ENCODE data around the gene BCR. TPM values are rescaled to one million over a fixed set of nuclear protein-coding genes. Genes with fewer than 3 reads are reported as not detected.

Gene BCR
- total and polyA plus RNA-seq, 2 donors (not counting 1 experiment from before 2014, with no cell fraction given): 30.2 to 46.4 TPM

- no peaks in the 10 kb centered on the region for H3K36me3 ChIP-seq (replicated peaks in 1 of 2; ENCODE audit: control extremely low read depth in 1 of 2, control insufficient read depth in 1 of 2, extremely low read depth in 1 of 2, insufficient read depth in 2 of 2, low read length in 1 of 2)
- WGBS (ENCODE audit: insufficient coverage): 18% methylated on average over 60 of the region's 62 CpGs
- ChIA-PET POLR2A (interaction anchor here (0.5 to 0.9 kb wide), 6 partner anchors 36 to 1081 kb away, joined by 3 to 7 read pairs (median 3); no protein-coding TSS in a partner anchor), CTCF (interaction anchor here (0.6 to 3.2 kb wide), 18 partner anchors 8 to 261 kb away, joined by 3 to 12 read pairs (median 4); partner anchors contain the start of gene GNAZ)
- H3K79me2 ChIP-seq (ENCODE audit: control insufficient read depth, insufficient read depth, low read length): no peaks in the 10 kb centered on the region
- peak within 1 kb of the TSS; percentile 79 for H3K4me2 ChIP-seq (replicated peaks; ENCODE audit: low read depth, low read length, poor library complexity, severe bottlenecking)
- H3K4me3 Mint-ChIP-seq: peak within 1 kb of the TSS; percentile 89
- no peaks in the 10 kb centered on the region for H3K9me3 ChIP-seq (ENCODE audit: control extremely low read depth in 1 of 3, control insufficient read depth in 2 of 3, insufficient read depth in 1 of 3, low read length in 2 of 3)
- H4K20me1 ChIP-seq (ENCODE audit: control insufficient read depth, insufficient read depth, low read length, poor library complexity, severe bottlenecking): no peaks in the 10 kb centered on the region
- DNase-seq (peak; percentile 99), ATAC-seq (ENCODE audit: low read depth) (peak; percentile 60)
- peak within 1 kb of the TSS; percentile 16 to 52 (median 43) for H3K4me3 ChIP-seq (ENCODE audit: control extremely low read depth in 1 of 5, extremely low read depth in 1 of 5, insufficient read depth in 1 of 5, low read depth in 2 of 5, low read length in 4 of 5)
- intact Hi-C loops (cut with micrococcal nuclease): loop anchor here (5.0 to 10.0 kb wide), 4 partner anchors 37 to 1410 kb away; partner anchors contain the start of genes BCR, GNAZ, GUCD1 and SNRPD3
- no peaks in the 10 kb centered on the region for H3K27me3 Mint-ChIP-seq
- peaks cover 41 to 58% of the 10 kb centered on the region in 2 donors for H3K4me1 ChIP-seq (ENCODE audit: control insufficient read depth in 2 of 2, insufficient read depth in 2 of 2, low read length in 2 of 2)
- H3K9ac ChIP-seq (ENCODE audit: low read length): peak within 1 kb of the TSS; percentile 34
- peaks cover 44% of the 10 kb centered on the region for H3K4me1 Mint-ChIP-seq
- peak within 1 kb of the TSS; percentile 65 to 83 for H3K27ac ChIP-seq (ENCODE audit: low read length in 2 of 2)
- peak within 1 kb of the TSS; percentile 96 for H3K27ac Mint-ChIP-seq
- H3K9me3 Mint-ChIP-seq (ENCODE audit: insufficient read depth): no peaks in the 10 kb centered on the region
- peak within 1 kb of the TSS; percentile 67 for H2AFZ ChIP-seq (ENCODE audit: insufficient read depth, low read depth, low read length, poor library complexity, severe bottlenecking)
- H3K27me3 ChIP-seq (replicated peaks in 1 of 4; ENCODE audit: control extremely low read depth in 1 of 4, control insufficient read depth in 3 of 4, insufficient read depth in 4 of 4, low read length in 3 of 4): no peaks in the 10 kb centered on the region
- TF ChIP-seq EZH2 (IDR thresholded peaks at IDR 0.05; ENCODE audit: borderline replicate concordance, insufficient read depth, low read depth, low read length, poor library complexity, severe bottlenecking) (no peak), CTCF (IDR thresholded peaks at IDR 0.05) (no peak)
Measured at GRCh38 chr22:23144932-23145877, 35.1 kb upstream of the BCR start, which contains the start of gene RAB36. Gene RAB36 (plus strand): TSS chr22:23145477. CDS start chr22:23146617, 1,140 bp downstream.

Measured in B cell (primary cell).